ENCODE results near the gene TM7SF2.
"Not testable (repeated sequence)": the region's sequence is repeated elsewhere in the genome, so short reads cannot be mapped to it uniquely, and the experiment has no call there.

TM7SF2 gene

DNA sequence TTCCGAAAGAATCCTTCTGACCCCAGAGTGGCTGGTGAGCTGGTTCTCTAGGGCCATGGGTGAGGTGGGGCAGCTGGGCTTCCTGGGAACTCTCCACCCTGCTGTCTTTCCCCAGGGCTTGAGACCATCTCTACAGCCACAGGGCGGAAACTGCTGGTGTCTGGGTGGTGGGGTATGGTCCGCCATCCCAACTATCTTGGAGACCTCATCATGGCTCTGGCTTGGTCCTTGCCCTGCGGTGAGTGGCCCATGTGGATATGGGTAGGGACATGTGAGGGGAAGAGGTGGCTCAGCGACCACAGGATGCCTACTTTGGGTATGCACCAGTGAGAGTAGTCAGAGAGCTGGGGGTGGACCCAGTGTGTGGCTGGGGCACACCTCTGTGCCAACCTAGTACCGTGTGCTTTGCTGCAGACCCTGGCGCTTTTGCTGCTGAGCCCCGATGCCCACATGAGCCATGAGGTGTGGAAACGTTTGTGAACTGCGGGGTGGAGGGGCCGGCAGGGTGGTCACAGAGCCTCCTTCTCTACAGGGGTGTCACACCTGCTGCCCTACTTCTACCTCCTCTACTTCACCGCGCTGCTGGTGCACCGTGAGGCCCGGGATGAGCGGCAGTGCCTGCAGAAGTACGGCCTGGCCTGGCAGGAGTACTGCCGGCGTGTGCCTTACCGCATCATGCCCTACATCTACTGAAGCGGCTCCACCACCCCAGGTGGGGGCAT lies 3.9 kb downstream of the TM7SF2 start:
- DNase-seq: no peak

DNA sequence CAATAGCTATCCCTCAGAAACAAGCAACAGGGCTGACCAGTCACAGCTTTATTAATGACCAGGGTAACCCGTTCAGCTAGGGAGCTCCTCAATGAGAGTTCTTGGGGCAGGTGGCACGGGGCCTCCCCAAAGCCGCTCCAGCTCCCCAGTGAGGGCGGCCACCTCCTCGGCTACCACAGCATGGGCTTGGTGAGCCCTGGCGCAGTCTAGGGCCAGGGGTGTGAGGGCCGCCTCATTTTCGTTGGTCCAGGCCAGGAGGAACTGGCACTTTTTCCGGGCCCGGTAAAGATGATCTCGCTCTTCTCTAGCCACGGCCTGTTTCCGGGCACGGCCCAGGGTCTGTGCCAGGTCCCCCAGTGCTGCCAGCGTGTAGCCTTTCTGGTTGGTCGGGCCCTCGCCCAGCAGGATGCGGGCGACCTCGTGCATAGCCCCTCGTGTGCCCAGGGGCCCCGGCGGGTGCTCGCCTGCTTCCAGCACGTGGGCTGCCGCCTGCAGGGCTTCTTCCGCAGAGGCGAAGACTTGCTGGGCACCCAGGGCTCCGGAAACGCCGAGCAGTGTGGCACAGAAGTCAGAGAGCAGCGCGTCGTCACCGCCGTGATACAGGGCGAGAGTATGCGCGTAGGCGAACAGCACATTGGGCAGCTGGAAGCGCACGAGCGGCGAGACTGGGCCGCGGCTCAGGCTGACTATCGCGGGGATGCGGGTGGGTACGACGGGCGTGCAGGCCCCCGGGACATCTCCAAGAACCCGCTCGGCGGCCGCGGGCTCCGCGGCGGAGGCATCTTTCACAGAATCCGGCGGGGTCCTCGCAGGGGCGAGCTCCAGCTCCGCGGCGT lies 4.9 kb downstream of the TM7SF2 start:
- DNase-seq: no peak

DNA sequence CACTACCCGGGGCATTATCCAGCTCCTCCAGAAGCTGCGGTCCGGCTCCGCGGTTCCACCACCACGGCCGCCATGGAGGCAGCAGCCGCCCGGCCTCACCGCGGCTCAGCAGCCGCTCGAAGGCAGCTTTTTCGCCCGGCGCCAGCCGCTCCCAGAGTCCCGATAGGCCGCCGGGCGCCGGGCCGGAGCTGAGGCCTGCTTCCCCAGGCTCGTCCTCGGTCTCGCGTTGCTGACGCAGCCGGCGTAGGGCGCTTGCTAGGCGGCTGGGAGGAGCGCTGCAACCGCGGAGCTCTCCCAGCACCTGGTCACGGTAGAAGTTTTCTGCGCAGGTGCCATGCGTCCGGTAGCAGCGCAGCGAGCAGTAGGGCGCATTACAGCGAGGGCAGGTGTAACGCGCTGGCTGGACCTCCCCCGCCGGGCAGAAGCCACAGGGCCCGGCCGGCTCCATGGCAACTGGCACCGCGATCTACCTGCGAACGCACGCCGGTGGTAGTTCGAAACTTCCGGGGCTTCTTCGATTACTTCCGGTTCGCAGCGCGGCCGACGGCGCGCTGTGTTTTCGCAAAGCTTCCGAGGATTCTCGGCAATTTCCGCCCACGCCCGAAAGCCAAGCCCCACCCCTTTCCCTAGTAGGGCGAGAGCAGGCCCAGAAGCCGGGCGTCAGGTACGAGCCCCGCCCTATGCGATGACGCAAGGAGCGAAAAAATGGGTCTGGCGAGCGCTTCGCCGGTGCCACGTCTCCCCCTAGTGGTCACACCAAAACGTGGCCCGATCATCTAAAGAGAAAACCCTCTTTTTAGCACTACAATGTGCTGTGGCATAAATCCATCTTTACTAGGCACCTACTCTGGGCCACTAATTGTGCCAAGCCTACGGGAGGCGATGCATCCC lies 5.8 kb downstream of the TM7SF2 start, which contains the start of gene ZNHIT2:
TSS of gene ZNHIT2 (minus strand) at position 496 of the 891 bp plus-strand sequence. CDS start at position 448, 48 bp downstream.
- peak; percentile 94 for DNase-seq

DNA sequence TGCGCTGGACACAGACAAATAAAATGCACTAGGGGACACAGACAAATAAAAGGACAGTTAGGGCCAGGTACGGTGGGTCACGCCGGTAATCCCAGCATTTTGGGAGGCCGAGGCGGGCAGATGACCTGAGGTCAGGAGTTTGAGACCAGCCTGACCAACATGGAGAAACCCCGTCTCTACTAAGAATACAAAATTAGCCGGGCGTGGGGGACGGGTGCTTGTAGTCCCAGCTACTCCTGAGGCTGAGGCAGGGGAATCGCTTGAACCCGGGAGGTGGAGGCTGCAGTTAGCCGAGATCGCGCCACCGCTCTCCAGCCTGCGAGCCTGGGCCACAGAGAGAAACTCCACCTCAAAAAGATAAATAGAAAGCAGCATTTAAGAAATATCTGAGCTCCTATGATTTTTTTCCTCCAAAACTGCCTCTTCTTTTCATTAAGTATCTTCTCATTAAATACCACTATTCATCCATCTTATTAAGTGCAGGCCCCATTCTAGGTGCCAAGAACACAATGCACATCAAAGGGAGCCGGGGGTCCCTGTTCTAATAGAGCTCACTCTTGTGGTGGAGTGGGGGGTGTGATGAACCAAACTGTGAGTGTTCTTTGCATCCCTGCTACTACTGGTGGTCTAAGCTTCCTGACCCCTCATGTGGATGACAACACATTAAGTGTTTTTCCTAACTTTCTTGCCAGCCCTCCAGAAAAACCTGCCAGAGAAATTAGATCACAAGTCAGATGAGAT lies 6.6 kb downstream of the TM7SF2 start:
- no peak for DNase-seq

DNA sequence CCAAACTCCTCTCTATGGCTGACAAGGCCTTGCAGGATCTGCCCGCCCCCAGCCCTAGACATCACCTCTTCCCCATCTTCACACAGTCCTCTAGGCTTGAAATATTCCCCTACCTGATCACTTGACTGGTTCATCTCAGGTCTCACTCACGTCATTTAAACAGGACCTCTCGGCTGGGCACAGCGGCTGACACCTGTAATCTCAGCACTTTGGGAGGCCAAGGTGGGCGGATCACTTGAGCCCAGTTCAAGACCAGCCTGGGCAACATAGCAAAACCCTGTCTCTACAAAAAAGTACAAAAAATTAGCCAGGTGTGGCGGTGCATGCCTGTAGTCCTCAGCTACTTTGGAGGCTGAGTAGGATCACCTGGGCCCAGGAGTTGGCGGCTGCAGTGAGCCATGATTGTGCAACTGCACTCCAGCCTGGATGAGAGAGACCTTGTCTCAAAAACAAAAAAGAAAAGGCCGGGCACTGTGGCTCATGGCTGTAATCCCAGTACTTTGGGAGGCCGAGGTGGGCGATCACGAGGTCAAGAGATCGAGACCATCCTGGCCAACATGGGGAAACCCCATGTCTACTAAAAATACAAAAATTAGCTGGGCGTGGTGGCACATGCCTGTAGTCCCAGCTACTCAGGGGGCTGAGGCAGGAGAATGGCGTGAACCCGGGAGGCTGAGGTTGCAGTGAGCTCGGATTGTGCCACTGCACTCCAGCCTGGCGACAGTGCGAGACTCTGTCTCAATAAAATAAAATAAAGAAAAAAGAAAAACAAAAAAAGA lies 7.4 kb downstream of the TM7SF2 start:
- not testable (repeated sequence) for DNase-seq

DNA sequence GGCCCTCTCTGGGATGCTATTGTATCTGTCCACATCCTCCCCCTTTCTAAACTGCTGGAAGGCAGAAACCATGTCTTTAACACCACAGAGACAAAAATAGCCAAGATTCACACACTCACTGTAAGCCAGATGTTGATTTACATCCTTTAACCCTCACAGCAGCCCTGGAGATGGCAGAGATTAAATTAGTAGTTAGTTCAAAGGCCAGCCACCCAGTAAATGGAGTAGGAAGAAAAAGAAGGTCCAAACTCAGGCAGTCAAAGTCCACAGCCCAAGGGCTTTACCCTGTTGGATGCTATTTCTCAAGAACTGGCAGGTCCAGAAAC lies 8.0 kb downstream of the TM7SF2 start:
- DNase-seq: no peak

DNA sequence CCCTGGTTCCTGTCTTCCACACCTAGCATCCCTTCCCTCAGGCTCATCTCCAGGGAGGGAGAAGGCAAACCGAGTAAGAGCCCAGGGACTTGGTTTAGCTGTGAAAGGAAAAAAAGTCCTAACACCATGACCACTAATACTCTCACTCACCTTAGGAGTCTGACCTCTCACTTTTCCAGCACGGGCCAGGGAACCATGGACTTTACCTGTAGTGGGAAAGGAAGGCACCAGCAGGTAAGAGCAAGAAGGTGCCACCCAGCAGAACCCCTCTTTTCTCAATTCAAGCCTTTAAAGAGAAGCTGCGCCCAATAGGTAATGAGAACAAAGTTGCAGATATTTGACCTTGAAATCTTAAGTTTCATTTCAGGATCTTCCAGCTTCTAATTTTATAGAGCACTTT lies 9.2 kb downstream of the TM7SF2 start:
- DNase-seq: no peak

DNA sequence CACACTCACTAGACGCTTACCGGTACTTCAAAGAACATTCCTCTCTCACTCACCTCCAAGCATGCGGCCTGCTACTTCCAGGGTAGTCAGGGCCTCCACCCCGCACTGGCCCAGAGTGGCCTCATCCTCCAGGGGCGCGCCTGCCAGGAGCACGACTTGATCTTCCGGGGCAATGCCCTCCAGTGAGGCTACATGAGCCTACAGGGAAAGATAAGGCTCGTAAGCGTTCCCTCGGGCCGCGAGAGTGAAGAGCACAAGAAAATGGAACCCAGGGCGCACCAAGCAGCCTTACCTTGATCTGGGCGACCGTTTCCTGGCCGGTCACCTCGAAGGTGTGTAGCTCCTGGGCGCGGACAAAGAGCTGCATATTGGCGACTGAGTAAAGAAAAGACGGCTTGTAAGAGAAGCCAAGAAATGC lies 9.8 kb downstream of the TM7SF2 start:
- no peak for DNase-seq

DNA sequence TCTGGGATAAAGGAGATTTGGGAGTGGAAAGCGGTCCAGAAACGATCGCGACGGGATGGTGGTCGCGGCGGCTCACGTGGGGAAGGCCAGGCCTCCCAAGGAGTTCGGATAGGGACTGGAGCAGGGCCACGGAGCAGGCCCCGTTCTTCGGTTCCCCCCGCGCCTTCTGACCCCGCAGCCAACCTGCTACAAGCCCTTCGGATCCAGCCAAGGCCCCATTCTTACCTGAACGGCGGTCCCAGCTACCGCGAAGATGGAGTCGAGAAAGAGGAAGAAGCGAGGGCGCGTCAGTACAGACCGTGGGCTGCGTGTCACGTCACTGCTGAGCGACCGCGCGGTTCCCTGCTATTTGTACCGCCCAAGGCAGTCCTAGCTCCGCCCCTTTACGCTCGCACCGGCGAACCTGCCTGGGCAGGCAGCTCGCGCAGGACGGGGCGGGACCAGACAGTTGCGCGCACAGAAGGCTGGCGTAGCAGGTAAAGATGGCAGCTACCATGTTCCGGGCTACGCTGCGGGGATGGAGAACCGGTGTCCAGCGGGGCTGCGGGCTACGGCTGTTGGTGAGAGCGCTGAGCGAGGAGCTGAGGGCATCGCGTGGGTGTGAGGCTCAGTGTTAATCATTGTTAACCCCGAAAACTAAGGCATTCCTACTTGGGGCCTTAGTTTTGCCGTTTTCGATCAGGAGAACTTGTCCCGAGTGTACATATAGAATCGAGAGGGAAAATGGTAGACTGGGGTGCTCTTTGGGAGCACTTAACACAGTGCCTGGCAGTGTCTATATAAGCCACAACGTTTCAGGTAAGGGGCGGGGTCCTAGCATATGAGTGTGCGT lies 10.4 kb downstream of the TM7SF2 start, which contains the start of the genes FAU and MRPL49:
TSS of gene FAU (minus strand) at position 270 of the 832 bp plus-strand sequence. CDS start 321 bp downstream, outside the sequence.
TSS of gene MRPL49 (plus strand) at position 457 of the 832 bp plus-strand sequence. CDS start at position 483, 26 bp downstream.
- peak; percentile 93 for DNase-seq

DNA sequence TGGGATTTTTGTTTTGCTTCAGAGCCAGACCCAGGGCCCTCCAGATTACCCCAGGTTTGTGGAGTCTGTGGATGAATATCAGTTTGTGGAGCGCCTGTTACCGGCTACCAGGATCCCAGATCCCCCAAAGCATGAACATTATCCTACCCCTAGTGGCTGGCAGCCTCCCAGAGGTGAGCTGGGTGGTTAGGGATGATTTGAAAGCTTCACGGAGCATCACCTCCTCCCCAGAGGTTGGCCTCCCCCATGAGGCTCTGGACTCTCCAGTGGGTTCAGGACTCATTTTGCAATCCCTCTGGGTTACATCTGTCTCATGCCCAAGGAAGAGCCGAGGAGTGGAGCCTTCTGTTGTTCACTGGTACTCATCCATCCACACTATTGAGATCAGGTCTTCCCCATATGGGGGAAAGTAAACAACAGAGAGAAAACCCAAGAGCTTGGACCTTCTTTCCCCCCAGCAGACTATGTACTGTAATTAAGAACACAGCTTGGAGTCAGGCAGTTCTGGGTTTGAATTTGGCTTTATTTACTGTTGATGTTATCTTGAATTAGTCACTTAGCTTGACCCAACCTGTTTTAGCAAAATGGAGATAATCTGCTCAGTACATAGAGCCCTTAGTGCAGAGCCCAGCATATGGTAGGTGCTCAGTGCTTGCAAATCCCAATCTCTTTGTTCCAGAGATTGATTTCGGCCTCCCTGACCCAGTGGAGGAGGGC lies 13.0 kb downstream of the TM7SF2 start:
- no peak for DNase-seq

DNA sequence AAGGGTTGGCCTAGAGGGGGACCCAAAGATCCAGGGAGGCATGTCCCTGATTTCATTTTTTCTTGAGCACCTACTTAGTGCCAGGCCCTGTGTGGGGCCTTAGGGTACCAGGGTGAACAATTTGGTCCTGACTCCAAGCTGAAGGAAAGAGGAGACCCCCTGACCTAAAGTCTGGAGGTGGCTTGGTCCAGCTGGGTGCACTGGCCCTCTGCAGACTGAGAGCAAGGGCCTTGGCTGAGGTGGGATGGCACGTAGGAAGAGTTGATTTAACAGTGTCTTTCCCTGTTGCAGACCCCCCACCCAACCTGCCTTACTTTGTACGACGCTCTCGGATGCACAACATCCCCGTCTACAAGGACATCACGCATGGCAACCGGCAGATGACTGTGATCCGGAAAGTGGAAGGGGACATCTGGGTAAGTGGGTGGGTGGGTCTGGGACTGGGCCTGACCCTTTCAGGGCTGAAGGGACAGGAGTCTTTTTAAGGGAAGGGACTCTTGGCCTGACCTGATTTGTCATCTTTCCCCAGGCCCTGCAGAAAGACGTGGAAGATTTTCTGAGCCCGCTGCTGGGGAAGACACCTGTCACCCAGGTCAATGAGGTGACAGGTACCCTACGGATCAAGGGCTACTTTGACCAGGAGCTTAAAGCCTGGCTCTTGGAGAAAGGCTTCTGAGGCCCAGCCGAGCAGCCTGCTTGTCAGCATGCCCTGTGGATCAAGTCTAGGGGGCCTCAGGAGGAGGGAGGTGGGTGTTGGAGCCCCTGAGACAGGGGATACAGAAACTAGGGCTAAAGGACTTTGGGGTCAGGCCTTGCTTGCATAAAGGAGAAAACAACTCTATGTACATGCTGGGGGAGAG lies 13.8 kb downstream of the TM7SF2 start:
- DNase-seq: no peak

DNA sequence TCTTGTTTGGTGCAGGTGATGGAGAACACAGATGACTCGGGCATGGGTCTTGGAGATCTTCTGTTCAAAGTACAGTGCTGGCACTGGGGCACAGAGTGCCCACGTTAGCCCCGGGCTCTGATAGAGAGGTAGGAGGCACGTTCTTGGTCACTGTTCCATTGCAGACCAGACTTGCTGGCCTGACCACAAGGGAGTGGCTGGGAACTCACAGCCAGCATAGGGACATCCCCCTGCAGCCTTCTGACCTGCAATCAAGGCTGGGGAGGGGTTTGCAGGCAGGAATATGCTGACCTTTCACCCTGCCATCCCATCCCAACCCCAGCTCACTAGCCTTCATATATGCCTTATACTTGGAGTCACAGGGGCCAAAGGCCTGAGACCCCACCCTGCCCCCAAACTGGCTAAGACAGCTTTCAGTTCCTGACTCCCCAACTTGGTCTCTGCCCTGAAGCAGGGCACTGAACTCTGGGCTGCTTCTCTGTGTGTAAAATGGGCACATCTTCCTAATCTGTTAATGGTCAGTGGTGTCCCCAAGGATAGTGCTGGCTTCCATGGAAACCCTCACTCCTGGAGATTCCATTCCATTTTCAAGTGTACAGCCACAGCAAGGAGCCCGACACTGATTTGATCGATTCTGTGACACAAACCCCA lies 15.1 kb downstream of the TM7SF2 start:
- no peak for DNase-seq

DNA sequence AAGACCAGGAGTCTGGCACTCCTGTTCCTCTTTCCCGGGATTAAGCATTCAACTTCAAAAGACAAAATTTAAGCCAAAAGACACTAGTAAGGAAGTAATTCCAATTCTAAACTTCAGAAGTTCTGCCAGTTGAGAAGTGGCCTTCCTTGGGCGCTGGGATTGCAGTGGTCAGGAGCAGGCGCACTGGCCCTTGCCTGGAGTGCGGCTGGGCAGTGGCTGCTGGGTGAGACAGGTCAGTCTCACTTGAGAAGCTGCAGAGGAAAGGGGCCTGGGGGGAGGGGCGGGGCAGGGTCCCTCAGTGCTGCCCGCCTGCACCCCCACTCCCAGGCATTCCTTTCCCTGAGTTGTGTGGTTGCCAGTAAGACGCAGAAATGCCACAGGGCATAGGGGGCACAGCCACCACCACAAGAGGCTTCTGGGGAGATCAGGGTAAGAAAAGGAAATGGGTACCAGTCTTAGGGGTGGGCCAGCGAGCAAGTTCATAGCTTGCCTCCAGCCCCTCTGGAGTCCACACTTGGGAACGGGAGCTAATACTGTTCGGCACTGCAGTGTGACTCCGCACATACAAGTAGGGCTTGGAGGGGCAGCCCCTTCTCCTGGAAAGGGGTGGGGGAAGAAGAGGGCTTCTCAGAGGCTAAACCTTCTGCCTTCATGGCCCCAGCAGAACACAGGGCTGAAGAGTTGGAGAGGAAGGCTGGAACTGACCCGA lies 16.0 kb downstream of the TM7SF2 start:
- no peak for DNase-seq

DNA sequence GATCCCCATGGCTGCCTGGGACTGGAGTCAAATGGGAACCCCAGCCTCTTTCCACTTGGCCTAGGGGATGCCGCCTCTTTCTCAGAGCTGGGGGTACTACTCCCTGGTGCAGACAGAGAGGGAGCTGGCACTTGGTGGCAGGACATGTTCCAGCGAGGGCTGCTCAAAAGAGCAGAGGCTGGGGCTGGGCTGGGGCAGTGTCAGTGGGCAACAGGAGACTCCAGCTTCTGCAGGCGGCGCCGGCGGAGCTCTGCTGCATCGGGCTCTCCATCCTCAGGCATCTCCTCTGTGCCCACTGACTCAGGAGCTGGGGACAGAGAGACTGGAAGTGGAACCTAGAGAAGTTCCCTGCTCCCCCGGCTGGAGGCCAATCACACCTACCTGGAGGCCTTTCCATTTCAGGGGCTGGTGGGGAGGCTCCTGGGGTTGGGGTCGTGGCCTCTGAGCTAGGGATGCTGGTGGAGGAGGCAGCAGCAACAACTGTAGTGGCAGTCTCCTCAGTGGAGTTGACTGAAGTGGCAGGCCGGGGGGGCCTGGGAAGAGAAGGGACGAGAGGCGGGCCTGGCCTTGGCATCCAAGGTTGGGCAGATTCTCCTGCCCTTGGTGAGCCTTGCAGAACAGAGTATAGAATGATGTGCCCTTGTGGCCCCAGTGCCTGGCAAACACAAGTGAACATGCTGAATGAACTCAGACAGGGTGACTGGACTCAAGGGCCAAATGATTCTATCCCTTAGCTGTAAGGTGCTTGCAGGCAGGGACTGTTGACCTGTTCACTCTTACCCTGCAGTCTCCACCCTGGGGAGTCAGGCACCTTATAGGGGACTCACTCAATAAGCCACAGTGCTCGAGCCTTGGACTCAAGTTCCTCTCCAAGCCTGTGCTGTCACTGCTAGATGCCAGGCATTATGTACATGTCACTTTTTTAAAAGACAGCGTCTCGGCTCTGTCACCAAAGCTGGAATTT lies 16.8 kb downstream of the TM7SF2 start:
- no peak for DNase-seq

DNA sequence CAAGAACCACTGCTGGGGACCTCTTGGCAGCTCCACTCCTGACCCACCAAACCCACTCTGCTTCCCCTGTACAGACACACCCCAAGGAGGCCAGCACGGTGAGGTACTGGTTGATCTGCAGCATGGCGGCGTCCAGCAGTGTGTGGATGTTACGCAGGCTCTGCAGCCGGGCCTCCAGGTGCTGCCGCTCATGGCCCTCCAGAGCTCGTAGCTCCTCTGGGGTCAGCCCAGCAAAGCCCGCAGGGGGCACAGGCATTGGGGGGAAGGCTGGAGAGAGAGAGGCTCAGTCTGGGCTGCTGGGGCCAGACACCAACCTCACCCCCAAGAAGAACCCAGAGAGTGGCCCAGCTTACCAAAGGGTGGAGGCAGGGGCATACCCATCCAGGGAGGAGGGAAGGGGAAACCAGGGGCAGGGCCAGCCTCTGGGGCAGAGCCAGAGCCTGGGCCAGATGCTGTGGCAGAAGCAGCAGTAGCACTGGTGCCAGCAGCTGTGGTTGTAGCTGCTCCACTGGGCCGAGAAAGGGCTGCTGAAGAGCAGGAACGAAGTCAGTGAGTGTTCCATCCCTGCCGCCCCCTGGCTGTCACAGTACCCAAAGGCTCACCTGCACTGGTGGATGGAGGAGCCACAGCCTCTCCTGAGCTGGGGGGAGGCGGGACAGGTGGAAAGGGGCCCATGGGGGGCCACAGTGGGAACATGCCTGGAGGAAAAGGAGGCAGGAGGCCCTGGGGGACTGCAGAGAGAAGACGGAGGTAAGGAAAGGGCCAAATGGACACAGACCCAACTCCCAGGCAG lies 18.2 kb downstream of the TM7SF2 start:
- DNase-seq: no peak
